ENCODE results near the gene WIPI1.
"Not testable (repeated sequence)": the region's sequence is repeated elsewhere in the genome, so short reads cannot be mapped to it uniquely, and the experiment has no call there.

The WIPI1 gene

GRCh38 chr17:68425979-68426378 is 31.3 kb downstream of the WIPI1 start:
- TF ChIP-seq ZNF274 (IDR thresholded peaks at IDR 0.05; ENCODE audit: low read depth, low read length) = no peak

GRCh38 chr17:68424861-68425260 is 32.4 kb downstream of the WIPI1 start:
- H3K4me3 ChIP-seq (ENCODE audit: low read length) = no peak overlapping the region
- no peak for TF ChIP-seq ZNF274 (IDR thresholded peaks at IDR 0.05; ENCODE audit: low read depth, low read length)

More at GRCh38 chr17:68425979-68426378, 31.3 kb downstream of the WIPI1 start:
- H3K4me3 ChIP-seq (ENCODE audit: low read length) = no peak overlapping the region

- TF ChIP-seq ZNF274 (IDR thresholded peaks at IDR 0.05; ENCODE audit: low read depth, low read length) = no peak
- H3K4me3 ChIP-seq (ENCODE audit: low read length) = no peak overlapping the region
Measured at GRCh38 chr17:68424203-68424602, 33.1 kb downstream of the WIPI1 start.

- TF ChIP-seq ZNF274 (IDR thresholded peaks at IDR 0.05; ENCODE audit: low read depth, low read length) = no peak
- H3K4me3 ChIP-seq (ENCODE audit: low read length) = no peak overlapping the region
Measured at GRCh38 chr17:68423251-68423650, 34.0 kb downstream of the WIPI1 start.

GRCh38 chr17:68422821-68423220 is 34.5 kb downstream of the WIPI1 start:
- no peak for TF ChIP-seq ZNF274 (IDR thresholded peaks at IDR 0.05; ENCODE audit: low read depth, low read length)
- no peak overlapping the region for H3K4me3 ChIP-seq (ENCODE audit: low read length)

GRCh38 chr17:68421486-68421885 is 35.8 kb downstream of the WIPI1 start:
- TF ChIP-seq ZNF274 (IDR thresholded peaks at IDR 0.05; ENCODE audit: low read depth, low read length) = no peak
- no peak overlapping the region for H3K4me3 ChIP-seq (ENCODE audit: low read length)

- no peak for TF ChIP-seq ZNF274 (IDR thresholded peaks at IDR 0.05; ENCODE audit: low read depth, low read length)
- no peak overlapping the region for H3K4me3 ChIP-seq (ENCODE audit: low read length)
Measured at GRCh38 chr17:68420065-68420464, 37.2 kb downstream of the WIPI1 start.

GRCh38 chr17:68418876-68419275 is 38.4 kb downstream of the WIPI1 start:
- H3K4me3 ChIP-seq (ENCODE audit: low read length) = no peak overlapping the region
- TF ChIP-seq ZNF274 (IDR thresholded peaks at IDR 0.05; ENCODE audit: low read depth, low read length) = no peak

GRCh38 chr17:68417317-68417716 is 40.0 kb downstream of the WIPI1 start:
- no peak for TF ChIP-seq ZNF274 (IDR thresholded peaks at IDR 0.05; ENCODE audit: low read depth, low read length)
- H3K4me3 ChIP-seq (ENCODE audit: low read length) = no peak overlapping the region

GRCh38 chr17:68414901-68415300 is 42.4 kb downstream of the WIPI1 start:
- not testable (repeated sequence) for H3K4me3 ChIP-seq (ENCODE audit: low read length)

- peak overlapping the region; percentile 57; the same call in 1 of the 2 replicates for H3K4me3 ChIP-seq (ENCODE audit: low read length)
Measured at GRCh38 chr17:68413597-68414560, 43.4 kb downstream of the WIPI1 start.

- not testable (repeated sequence) for H3K4me3 ChIP-seq (ENCODE audit: low read length)
Measured at GRCh38 chr17:68407656-68408055, 49.6 kb downstream of the WIPI1 start.

- not testable (repeated sequence) for H3K4me3 ChIP-seq (ENCODE audit: low read length)
Measured at GRCh38 chr17:68403837-68404236, 53.5 kb downstream of the WIPI1 start.

- TF ChIP-seq ZNF274 (IDR thresholded peaks at IDR 0.05; ENCODE audit: low read depth, low read length) = no peak
- no peak overlapping the region for H3K4me3 ChIP-seq (ENCODE audit: low read length)
Measured at GRCh38 chr17:68403122-68403521, 54.2 kb downstream of the WIPI1 start.

- no peak overlapping the region for H3K4me3 ChIP-seq (ENCODE audit: low read length)
- no peak for TF ChIP-seq ZNF274 (IDR thresholded peaks at IDR 0.05; ENCODE audit: low read depth, low read length)
Measured at GRCh38 chr17:68401288-68401687, 56.0 kb downstream of the WIPI1 start.

GRCh38 chr17:68400404-68400735 is 56.9 kb downstream of the WIPI1 start:
- no peak for TF ChIP-seq ZNF274 (IDR thresholded peaks at IDR 0.05; ENCODE audit: low read depth, low read length)
- no peak overlapping the region for H3K4me3 ChIP-seq (ENCODE audit: low read length)

All from GM08714 (cell line).